ENCODE data around the gene CHI3L2.

The CHI3L2 gene

GRCh38 chr1:111286912-111287311 lies 59.4 kb downstream of the CHI3L2 start:
- no peak for TF ChIP-seq TAF1 (IDR thresholded peaks at IDR 0.05; ENCODE audit: borderline replicate concordance, insufficient read depth, low read length)

GRCh38 chr1:111289371-111289770 lies 61.9 kb downstream of the CHI3L2 start:
- TF ChIP-seq REST (IDR thresholded peaks at IDR 0.05; ENCODE audit: insufficient read depth in 1 of 2, low read depth in 2 of 2, low read length in 2 of 2) (no peak), FOXP2 (optimal IDR thresholded peaks at IDR 0.05; ENCODE audit: borderline replicate concordance, extremely low read depth, extremely low read length, insufficient read depth) (no peak), POLR2AphosphoS5 (IDR thresholded peaks at IDR 0.05; ENCODE audit: low read depth, low read length) (no peak), TAF1 (IDR thresholded peaks at IDR 0.05; ENCODE audit: borderline replicate concordance, insufficient read depth, low read length) (no peak), SIN3A (IDR thresholded peaks at IDR 0.05; ENCODE audit: borderline replicate concordance, insufficient read depth, low read length) (no peak)

- TF ChIP-seq TAF1 (IDR thresholded peaks at IDR 0.05; ENCODE audit: borderline replicate concordance, insufficient read depth, low read length) (no peak), SIN3A (IDR thresholded peaks at IDR 0.05; ENCODE audit: borderline replicate concordance, insufficient read depth, low read length) (no peak), FOXP2 (optimal IDR thresholded peaks at IDR 0.05; ENCODE audit: borderline replicate concordance, extremely low read depth, extremely low read length, insufficient read depth) (no peak), POLR2AphosphoS5 (IDR thresholded peaks at IDR 0.05; ENCODE audit: low read depth, low read length) (no peak), REST (IDR thresholded peaks at IDR 0.05; ENCODE audit: insufficient read depth in 1 of 2, low read depth in 2 of 2, low read length in 2 of 2) (no peak)
Measured at GRCh38 chr1:111290104-111290503, 62.6 kb downstream of the CHI3L2 start.

GRCh38 chr1:111290630-111291029 lies 63.1 kb downstream of the CHI3L2 start, which contains the start of gene CHIA:
TSS of gene CHIA (plus strand) at chr1:111290851. CDS start at chr1:111310468, 19,617 bp downstream.
- TF ChIP-seq SIN3A (IDR thresholded peaks at IDR 0.05; ENCODE audit: borderline replicate concordance, insufficient read depth, low read length) (no peak), POLR2AphosphoS5 (IDR thresholded peaks at IDR 0.05; ENCODE audit: low read depth, low read length) (no peak), FOXP2 (optimal IDR thresholded peaks at IDR 0.05; ENCODE audit: borderline replicate concordance, extremely low read depth, extremely low read length, insufficient read depth) (no peak), TAF1 (IDR thresholded peaks at IDR 0.05; ENCODE audit: borderline replicate concordance, insufficient read depth, low read length) (no peak), REST (IDR thresholded peaks at IDR 0.05; ENCODE audit: insufficient read depth in 1 of 2, low read depth in 2 of 2, low read length in 2 of 2) (no peak)
